ENCODE results near the gene CDH12.

- no peak for TF ChIP-seq TAF1 (IDR thresholded peaks at IDR 0.05; ENCODE audit: low read depth, low read length)
- no peak for TF ChIP-seq POLR2A (IDR thresholded peaks at IDR 0.05; ENCODE audit: low read depth, low read length)
Measured at GRCh38 chr5:22314548-22314947, 538.6 kb downstream of the CDH12 start.

Data from GM12891 (cell line).